Esophagus muscularis mucosa (tissue), 4 donors: ENCODE measurements around the gene EPHB1. TPM values are rescaled to one million over a fixed set of nuclear protein-coding genes. Genes with fewer than 3 reads are reported as not detected.

Experiments
- DNase-seq: peaks from one replicate; pipeline ENCODE4 v3.0.0-alpha.2; 2017; ENCODE audit errors: extremely low spot score
- H3K27ac ChIP-seq, 4 donors: fragments of 200-600 bp; sonication (generic); replicated peaks in 1 of 4; 1 replicate in 3 of 4; 2 replicates in 1 of 4; pipeline ENCODE4 v1.5.1; 2016 to 2019; ENCODE audit warnings: mild to moderate bottlenecking in 1 of 4
- H3K27me3 ChIP-seq, 4 donors: fragments of 200-600 bp; sonication (generic); one replicate each; pipeline versions ENCODE4 v1.5.1 to v1.6.0; 2016 to 2019
- H3K36me3 ChIP-seq, 4 donors: fragments of 200-600 bp; sonication (generic); one replicate each; pipeline ENCODE4 v1.5.1; 2016 to 2019
- H3K4me1 ChIP-seq, 4 donors: fragments of 200-600 bp; sonication (generic); one replicate each; pipeline ENCODE4 v1.5.1; 2016 to 2019
- H3K4me3 ChIP-seq, 4 donors: fragments of 200-600 bp; sonication (generic); 1 replicate in 2 of 4; 2 replicates in 2 of 4; pipeline ENCODE4 v1.5.1; 2016 to 2019; ENCODE audit warnings: mild to moderate bottlenecking in 4 of 4, moderate library complexity in 1 of 4
- H3K9me3 ChIP-seq, 4 donors: fragments of 200-600 bp; sonication (generic); 1 replicate in 3 of 4; 2 replicates in 1 of 4; pipeline ENCODE4 v1.5.1; 2016 to 2019
- EP300 ChIP-seq: sonication (generic); formaldehyde crosslinking; IDR thresholded peaks from one replicate; pipeline ENCODE4 v1.6.1; 2017; ENCODE audit warnings: antibody characterized with exemption
- POLR2A ChIP-seq: fragments of 450-650 bp; IDR thresholded peaks from one replicate; pipeline ENCODE4 v1.6.1; 2017; ENCODE audit warnings: antibody characterized with exemption, moderate library complexity, mild to moderate bottlenecking, low read depth
- POLR2AphosphoS5 ChIP-seq, 2 donors: sonication (generic); formaldehyde crosslinking; IDR thresholded peaks; one replicate each; pipeline ENCODE4 v1.6.1; 2017; ENCODE audit warnings: antibody characterized with exemption in 2 of 2
- WGBS: methylation state at CpG from one replicate; pipeline ENCODE4 v1.1.5; 2018; 5-methylcytosine and 5-hydroxymethylcytosine counted together
- intact Hi-C: fragments of 100-400 bp; cut with DNase I; formaldehyde crosslinking; loops from one replicate; pipeline ENCODE4 v1.15.1; 2023
- total RNA-seq, 4 donors: library from RNA; depleted of rRNA; stranded (reverse); fragments of >200 nt; gene quantifications; one replicate each; pipeline versions ENCODE4 v1.1.0 to v1.2.1, GENCODE V29; 2016
- TF ChIP-seq, protein P1 (sequence below), 3 experiments: fragments of 200-600 bp in 2 of 3; fragments of 450-650 bp in 1 of 3; sonication (generic) in 2 of 3; IDR thresholded peaks; one replicate each; pipeline ENCODE4 v1.5.1; 2017 to 2019; ENCODE audit warnings: antibody characterized with exemption in 3 of 3, mild to moderate bottlenecking in 2 of 3, moderate library complexity in 1 of 3

The EPHB1 gene
- total RNA-seq, 4 donors from 2014 or later = under 0.01 to 6.1 (median 2.8) TPM

DNA sequence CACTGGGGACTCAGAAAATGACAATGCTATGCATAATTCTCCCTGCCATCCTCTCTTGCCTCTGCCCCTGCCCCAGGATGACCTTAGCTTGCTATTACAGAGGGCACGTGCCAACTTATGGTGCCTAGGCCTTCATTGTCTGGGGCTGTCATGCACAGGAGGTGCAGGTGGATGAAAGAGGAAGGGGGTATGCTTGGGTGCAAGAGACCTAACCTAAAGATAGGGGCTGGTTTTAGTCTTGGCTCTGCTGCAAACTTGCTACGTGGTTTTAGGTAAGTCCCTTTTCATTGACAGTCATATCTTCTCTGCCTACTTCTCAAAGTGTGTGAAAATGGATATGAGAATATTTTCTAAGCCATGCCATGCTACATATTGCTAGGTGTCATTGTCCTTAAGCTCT is 161.3 kb downstream of the EPHB1 start:
- no peak overlapping the region for H3K4me3 ChIP-seq
- no peak overlapping the region for H3K27ac ChIP-seq
- DNase-seq = no peak
- H3K36me3 ChIP-seq = peaks cover 0 to 9% (median 0%) of the 10 kb centered on the region in 4 donors
- no peaks in the 10 kb centered on the region for H3K4me1 ChIP-seq
- H3K27me3 ChIP-seq = no peaks in the 10 kb centered on the region
- 80% methylated on average over 2 of the region's 2 CpGs for WGBS
- peaks cover 0 to 3% (median 0%) of the 10 kb centered on the region in 4 donors for H3K9me3 ChIP-seq
- intact Hi-C loops = no loop called here
- TF ChIP-seq EP300 (no peak), POLR2A (no peak), POLR2AphosphoS5 (IDR thresholded peaks at IDR 0.05) (no peak)
- TF ChIP-seq, protein P1, sequence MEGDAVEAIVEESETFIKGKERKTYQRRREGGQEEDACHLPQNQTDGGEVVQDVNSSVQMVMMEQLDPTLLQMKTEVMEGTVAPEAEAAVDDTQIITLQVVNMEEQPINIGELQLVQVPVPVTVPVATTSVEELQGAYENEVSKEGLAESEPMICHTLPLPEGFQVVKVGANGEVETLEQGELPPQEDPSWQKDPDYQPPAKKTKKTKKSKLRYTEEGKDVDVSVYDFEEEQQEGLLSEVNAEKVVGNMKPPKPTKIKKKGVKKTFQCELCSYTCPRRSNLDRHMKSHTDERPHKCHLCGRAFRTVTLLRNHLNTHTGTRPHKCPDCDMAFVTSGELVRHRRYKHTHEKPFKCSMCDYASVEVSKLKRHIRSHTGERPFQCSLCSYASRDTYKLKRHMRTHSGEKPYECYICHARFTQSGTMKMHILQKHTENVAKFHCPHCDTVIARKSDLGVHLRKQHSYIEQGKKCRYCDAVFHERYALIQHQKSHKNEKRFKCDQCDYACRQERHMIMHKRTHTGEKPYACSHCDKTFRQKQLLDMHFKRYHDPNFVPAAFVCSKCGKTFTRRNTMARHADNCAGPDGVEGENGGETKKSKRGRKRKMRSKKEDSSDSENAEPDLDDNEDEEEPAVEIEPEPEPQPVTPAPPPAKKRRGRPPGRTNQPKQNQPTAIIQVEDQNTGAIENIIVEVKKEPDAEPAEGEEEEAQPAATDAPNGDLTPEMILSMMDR (IDR thresholded peaks at IDR 0.05) = no peak

- no peak for DNase-seq
- intact Hi-C loops = no loop called here
- Histone ChIP-seq H3K4me3 (no peak overlapping the region), H3K27ac (no peak overlapping the region), H3K4me1 (no peaks in the 10 kb centered on the region), H3K27me3 (no peaks in the 10 kb centered on the region), H3K36me3 (peaks cover 0 to 5% (median 0%) of the 10 kb centered on the region in 4 donors), H3K9me3 (no peaks in the 10 kb centered on the region)
- TF ChIP-seq POLR2AphosphoS5 (IDR thresholded peaks at IDR 0.05) = no peak
- WGBS = 88% methylated on average over 1 of the region's 1 CpG
These were observed 161.8 kb downstream of the EPHB1 start for GRCh38 chr3:134956844-134957243.

GRCh38 chr3:134959516-134959915 is 164.5 kb downstream of the EPHB1 start:
- Histone ChIP-seq H3K27me3 (no peaks in the 10 kb centered on the region), H3K4me3 (no peak overlapping the region), H3K9me3 (no peaks in the 10 kb centered on the region), H3K27ac (no peak overlapping the region), H3K36me3 (no peaks in the 10 kb centered on the region), H3K4me1 (no peaks in the 10 kb centered on the region)
- no peak for DNase-seq
- intact Hi-C loops = no loop called here
- TF ChIP-seq, protein P1 (IDR thresholded peaks at IDR 0.05) = no peak
- no peak for TF ChIP-seq POLR2AphosphoS5 (IDR thresholded peaks at IDR 0.05)
- no peak for TF ChIP-seq EP300
- TF ChIP-seq POLR2A = no peak

DNA sequence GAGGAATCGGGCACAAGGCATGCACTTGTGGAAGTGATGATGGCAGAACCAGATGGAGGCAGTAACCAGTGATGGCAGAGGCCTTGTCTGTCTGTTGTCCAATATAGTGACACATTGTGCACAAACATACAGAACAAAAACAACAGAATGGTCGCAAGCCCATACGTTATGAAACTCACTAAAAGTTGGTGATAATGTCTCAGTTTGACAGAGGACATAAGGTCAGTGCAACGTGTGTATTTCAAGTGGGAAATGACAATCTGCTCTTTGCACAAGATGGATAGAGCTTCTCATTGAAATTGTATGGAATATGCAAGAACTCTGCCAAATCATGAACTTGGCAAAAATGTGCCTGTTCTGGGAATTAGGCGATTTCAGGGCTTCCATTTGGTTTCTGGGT is 169.2 kb downstream of the EPHB1 start:
- Histone ChIP-seq H3K36me3 (no peaks in the 10 kb centered on the region), H3K4me1 (no peaks in the 10 kb centered on the region), H3K9me3 (no peaks in the 10 kb centered on the region), H3K27me3 (no peaks in the 10 kb centered on the region), H3K4me3 (no peak overlapping the region), H3K27ac (no peak overlapping the region)
- 83% methylated on average over 5 of the region's 5 CpGs for WGBS
- intact Hi-C loops = no loop called here
- TF ChIP-seq POLR2AphosphoS5 (IDR thresholded peaks at IDR 0.05) (no peak), EP300 (no peak), POLR2A (no peak)
- TF ChIP-seq, protein P1 (IDR thresholded peaks at IDR 0.05) = no peak
- DNase-seq = no peak

GRCh38 chr3:134965865-134966481 is 170.9 kb downstream of the EPHB1 start:
- 73% methylated on average over 3 of the region's 3 CpGs for WGBS
- Histone ChIP-seq H3K36me3 (no peaks in the 10 kb centered on the region), H3K4me3 (no peak overlapping the region), H3K27ac (no peak overlapping the region), H3K4me1 (no peaks in the 10 kb centered on the region), H3K9me3 (no peaks in the 10 kb centered on the region), H3K27me3 (no peaks in the 10 kb centered on the region)
- no peak for DNase-seq
- intact Hi-C loops = no loop called here
- TF ChIP-seq EP300 = no peak
- no peak for TF ChIP-seq POLR2AphosphoS5 (IDR thresholded peaks at IDR 0.05)
- TF ChIP-seq POLR2A = no peak
- TF ChIP-seq, protein P1 (IDR thresholded peaks at IDR 0.05) = no peak
